HG03520 (cell line): ENCODE data around the gene MEMO1.
"Not testable (repeated sequence)": the region's sequence is repeated elsewhere in the genome, so short reads cannot be mapped to it uniquely, and the experiment has no call there.

ENCODE experiments used
- ATAC-seq: cut with Tn5 transposase; IDR thresholded peaks from one replicate; pipeline ENCODE4 v1.9.1; 2021; ENCODE audit warnings: mild to moderate bottlenecking, moderate library complexity; ENCODE audit not compliant: unreplicated experiment

Gene MEMO1

DNA sequence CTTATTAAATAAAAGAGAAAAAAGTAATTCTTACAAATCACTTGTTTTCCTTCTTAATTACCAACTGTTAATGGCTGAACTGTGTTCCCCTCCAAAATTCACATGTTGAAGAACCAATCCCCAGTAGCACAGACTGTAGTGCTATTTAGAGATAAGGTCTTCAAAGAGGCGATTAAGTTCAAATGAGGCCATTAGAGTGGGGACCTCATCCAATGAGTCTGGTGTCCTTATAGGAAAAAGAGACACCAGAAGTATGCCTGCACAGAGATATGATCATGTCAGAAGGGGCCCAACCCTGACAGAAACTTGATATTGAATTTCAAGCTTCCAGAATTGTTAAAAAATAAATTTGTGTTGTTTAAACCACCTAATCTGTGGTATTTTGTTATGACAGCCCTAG lies 89.8 kb downstream of the MEMO1 start:
- no peak for ATAC-seq

DNA sequence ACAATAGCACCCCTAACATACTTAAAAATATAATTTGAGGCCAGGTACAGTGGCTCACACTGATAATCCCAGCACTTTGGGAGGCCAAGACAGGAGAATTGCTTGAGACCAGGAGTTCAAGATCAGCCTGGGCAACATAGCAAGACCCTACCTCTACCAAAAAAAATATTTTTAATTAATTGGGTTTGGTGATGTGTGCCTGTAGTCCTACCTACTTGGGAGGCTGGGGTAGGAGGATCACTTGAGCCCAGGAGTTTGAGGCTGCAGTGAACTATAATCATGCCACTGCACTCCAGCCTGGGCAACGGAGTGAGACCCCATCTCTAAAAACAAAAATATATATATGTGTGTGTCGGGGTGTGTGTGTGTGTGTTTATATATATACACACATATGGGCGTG lies 91.3 kb downstream of the MEMO1 start:
- no peak for ATAC-seq

DNA sequence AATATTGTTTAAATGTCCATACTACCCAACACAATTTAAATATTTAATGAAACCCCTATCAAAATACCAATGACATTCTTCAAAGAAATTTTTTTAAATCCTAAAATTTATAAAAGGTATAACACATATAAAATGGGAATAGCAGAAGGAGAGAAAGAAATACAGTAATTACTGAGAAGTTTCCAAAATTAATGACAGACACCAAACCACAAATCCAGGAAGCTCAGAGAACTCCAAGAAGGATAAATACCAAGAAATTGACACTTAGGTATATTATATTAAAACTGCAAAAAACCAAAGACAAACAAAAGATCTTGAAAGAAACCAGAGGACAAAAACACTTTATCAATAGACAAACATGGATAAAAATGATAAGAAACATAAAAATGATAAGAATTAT lies 101.1 kb downstream of the MEMO1 start:
- no peak for ATAC-seq

DNA sequence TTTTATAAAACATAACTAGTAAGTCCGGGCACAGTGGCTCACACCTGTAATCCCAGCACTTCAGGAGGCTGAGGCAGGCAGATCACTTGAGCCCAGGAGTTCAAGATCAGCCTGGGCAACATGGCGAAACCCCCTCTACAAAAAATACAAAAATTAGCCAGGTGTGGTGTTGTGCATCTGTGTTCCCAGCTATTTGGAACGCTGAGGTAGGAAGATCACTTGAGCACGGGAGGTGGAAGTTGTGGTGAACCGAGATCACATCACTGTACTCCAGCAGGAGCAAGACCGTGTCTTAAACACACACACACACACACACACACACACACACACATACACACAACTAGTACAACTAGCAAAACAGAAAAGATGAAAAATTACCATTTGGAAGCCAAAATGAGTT lies 103.3 kb downstream of the MEMO1 start:
- not testable (repeated sequence) for ATAC-seq

DNA sequence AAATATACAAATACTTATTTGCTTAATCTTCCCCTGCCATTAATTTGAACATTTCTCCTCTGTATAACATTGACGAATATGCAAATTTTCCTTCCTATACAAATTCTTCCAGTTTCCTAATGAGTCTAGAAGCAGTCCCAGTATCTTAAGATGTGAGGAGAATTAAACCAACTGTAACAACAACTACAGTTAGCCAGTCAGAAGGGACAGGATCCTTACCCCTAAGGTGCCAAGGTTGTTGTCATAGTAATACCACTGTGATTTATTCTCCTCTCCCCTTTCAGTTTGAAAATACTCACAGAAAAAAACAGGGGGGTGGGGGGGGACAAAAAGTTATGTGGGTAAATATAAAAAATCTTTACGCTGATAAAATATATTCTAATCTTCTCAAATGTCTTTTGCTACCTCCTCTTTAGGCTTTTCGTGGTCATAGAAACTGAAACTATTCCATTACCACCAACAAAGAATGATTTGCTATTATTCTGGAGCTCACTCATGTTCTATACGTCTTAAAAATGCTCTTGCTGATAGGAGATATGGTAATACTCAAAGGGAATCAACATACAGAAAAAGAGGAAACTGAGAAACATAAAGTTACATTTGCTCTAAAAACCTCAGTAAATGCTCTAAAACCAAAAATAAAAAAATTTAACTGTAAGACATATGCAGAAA lies 107.6 kb downstream of the MEMO1 start:
- no peak for ATAC-seq

DNA sequence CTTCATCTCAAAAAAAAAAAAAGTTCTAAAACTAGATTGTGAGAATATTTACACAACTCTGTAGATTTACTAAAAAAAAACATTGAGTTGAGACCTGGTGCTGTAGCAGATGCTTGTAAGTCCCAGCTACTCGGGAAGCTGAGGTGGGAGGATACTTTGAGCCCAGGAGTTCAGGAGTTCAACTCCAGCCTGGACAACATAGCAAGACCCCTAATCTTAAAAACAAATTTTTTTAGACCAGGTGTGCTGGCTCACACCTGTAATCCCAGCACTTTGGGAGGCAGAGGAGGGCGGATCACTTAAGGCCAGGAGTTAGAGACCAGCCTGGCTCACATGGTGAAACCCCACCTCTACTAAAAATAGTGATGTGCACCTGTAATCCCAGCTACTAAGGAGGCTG lies 108.9 kb downstream of the MEMO1 start:
- no peak for ATAC-seq

DNA sequence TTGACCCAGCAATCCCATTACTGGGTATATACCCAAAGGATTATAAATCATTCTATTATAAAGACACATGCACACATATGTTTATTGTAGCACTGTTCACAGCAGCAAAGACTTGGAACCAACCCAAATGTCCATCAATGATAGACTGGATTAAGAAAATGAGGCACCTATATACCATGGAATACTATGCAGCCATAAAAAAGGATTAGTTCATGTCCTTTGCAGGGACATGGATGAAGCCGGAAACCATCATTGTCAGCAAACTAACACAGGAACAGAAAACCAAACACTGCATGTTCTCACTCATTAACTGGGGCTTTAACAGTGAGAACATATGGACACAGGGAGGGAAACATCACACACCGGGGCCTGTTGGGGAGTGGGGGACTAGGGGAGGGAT lies 110.7 kb downstream of the MEMO1 start:
- not testable (repeated sequence) for ATAC-seq

DNA sequence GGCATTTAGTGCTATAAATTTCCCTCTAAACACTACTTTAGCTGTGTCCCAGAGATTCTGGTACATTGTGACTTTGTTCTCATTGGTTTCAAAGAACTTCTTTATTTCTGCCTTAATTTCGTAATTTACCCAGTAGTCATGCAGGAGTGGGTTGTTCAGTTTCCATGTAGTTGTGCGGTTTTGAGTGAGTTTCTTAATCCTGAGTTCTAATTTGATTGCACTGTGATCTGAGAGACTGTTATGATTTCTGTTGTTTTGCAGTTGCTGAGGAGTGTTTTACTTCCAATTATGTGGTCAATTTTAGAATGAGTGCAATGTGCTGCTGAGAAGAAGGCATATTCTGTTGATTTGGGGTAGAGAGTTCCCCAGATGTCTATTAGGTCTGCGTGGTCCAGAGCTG lies 112.5 kb downstream of the MEMO1 start:
- not testable (repeated sequence) for ATAC-seq

DNA sequence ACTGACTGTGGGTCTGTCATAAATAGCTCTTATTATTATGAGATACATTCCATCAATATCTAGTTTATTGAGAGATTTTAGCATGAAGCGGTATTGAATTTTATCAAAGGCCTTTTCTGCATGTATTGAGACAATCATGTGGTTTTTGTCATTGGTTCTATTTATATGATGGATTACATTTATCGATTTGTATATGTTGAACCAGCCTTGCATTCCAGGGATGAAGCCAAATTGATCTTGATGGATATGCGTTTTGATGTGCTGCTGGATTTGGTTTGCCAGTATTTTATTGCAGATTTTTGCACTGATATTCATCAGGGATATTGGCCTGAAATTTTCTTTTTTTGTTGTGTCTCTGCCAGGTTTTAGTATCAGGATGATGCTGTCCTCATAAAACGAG lies 113.5 kb downstream of the MEMO1 start:
- ATAC-seq, result not testable (repeated sequence)

DNA sequence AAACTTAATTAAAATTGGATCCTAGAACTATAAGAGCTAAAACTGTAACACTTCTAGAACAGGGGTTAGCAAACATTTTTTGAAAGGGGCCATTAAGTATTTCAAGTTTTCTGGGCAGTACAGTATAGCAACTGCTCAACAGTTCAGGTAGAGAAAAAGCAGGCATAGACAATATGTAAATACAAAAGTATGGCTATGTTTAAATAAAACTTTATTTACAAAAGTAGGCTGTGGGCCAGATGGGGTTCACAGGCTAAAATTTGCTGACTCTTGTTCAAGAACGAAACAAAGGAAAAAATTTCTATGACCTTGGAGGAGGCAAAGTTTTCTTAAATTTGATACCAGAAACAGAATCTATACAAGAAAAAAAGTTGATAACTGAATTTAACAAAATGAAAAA lies 114.5 kb downstream of the MEMO1 start:
- no peak for ATAC-seq

DNA sequence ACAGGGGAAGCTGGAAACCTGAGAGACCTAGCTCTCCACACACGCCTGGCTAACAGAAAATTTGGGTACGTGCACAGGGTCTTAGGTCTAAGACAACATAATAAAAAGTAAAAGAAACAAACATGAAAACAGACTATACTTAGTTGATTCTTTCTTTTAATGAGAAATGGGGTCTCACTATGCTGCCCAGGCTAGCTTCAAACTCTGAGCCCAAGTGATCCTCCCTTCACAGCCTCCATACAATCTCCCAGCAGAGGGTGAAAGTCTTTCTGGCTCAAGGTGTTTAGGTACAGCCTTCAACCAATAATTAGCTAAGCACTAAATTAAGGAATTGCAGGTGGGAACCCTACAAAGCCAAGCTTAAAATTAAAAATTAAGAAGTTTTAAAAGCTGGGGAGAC lies 116.2 kb downstream of the MEMO1 start:
- no peak for ATAC-seq

DNA sequence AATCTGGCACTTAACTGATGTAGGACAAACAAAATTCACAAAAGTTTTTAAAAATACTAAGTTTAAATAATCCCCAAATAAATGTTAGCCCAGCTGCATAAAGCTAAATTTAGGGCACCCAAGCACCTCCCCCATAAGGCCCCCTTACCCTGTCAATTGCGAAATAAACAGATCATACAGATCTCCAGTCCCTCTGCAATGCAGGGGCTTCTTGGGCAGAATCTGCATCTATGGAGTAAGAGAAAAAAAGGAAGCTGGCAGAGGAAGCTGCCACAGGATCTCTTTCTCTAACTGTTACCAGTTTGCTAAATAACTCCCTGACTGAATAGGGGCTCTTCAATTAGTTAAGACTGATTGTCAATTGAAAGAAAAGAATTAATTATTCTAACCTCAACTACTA lies 117.7 kb downstream of the MEMO1 start:
- no peak for ATAC-seq

DNA sequence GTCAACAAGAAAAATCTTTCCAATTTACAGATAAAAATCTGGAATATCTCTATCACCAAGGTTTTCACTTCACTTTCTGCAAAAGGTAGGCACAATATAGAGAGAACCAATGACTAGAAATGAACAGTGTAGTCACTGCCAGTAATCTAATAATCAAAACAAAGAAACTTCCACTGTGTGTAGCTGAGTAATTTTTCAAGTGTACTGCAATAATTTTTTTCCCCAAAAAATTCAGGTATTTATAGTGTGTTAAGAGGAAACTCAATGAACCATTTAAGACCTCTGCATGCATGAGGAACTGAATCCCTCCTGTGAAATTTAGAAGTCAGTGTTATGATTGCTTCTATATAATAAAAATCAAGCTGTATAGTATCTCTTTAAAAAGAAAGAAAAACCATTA lies 121.8 kb downstream of the MEMO1 start:
- no peak for ATAC-seq

DNA sequence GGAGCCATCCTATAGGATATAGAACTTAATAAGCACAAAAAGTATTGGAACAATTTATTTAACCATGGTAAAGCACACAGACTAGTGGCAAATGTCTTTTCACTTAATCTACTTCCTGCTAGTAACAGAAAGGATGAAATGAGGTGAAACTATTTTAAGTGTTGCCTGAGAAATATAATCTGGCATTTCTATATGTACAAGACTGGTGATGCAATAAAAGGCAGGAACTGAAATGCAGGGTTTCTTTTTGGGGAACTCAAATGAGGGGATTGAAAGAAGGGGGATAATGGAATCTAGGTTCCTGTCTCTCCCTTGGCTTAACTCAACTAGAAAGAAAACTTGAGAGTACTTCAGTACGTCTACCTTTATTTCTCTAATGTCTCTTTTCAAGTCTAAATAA lies 122.3 kb downstream of the MEMO1 start:
- no peak for ATAC-seq

DNA sequence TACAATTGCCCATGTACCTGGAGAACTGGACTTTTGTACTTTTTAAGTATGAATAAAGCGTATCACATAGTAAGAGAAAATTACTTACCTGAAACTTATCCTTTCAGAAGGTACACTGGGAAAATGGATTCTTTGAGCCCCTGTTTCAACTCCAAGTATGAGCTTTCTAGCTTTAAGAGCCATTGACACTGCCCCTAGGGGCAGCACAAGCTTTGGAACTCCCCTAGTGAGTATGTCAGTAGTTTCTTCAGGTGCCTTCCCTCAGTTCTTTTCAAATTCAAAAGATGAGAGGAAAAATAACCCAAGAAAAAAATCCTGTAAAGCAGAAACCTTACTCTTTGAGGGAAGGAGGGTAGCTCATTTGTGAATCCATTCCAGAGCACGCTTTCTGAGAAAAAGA lies 124.1 kb downstream of the MEMO1 start:
- no peak for ATAC-seq

DNA sequence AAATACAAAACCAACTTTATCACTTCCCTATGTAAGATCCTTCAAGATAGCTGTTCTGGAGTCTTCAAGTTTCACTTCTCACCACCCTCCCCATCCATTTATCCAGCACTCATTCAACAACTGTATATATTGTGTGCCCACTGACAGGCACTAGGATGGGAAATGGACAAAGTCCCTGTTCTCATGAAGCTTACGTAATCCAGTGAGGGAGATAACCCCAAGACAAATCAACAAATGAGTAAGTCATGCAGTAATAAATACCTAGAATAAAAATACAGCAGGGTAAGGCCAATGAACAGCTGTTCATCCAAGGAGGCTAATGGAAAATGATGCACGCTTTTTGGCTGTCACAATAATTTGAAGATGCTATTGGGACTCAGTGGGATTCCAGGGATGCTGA lies 133.8 kb downstream of the MEMO1 start:
- ATAC-seq, result no peak

DNA sequence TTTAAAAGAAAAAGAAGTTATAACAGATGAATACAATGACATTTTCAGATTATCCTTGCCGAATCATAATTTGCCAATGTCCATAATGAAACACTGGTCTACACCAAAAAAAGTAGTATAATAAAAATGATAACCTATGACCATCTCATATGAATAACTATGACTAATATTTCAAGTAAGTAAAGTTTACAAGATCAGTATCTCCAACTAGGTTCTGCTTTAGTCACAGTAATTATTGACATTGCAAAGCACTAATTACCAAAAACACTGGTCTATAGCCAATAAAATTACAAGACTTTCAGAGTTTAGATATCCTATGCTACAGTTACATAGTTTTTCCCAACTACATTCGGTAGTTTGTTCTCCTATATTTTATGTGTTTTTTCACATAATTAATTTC lies 136.7 kb downstream of the MEMO1 start:
- ATAC-seq, result no peak

DNA sequence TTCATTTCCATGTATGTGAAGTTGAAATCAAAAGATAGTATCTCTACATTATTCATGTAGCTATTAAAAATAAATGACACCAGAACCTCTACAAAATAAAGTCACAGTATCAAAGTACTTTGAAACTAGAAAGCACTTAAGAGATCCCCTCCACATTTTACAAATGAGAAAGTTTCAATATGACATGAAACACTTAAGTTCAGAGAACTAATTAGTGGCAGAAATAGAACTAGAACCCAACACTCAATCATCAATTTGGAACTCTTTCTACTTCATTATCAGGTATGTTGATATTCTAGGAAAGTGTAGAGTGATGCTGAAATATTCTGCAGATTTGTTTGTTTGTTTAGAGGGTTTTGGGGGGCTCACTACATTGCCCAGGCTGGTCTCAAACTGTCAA lies 145.6 kb downstream of the MEMO1 start:
- no peak for ATAC-seq

DNA sequence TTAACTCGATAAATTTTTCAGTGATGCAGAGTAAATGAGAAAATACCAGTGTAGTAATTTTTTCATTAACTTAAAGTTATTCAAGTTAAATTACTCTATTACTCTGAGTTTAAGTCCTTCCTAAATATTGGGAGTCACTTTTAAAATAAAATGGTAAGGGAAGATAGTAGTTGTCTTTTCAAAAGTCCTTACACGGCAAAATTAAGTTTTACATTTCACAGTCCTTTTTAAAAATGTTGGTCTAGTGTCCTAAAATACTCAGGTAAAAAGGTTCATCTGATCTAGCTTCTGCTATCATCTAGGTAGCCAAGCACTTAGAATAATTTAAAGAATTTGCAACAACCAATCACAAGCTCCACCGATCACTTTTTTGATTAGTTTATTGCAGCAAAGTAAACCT lies 146.9 kb downstream of the MEMO1 start:
- no peak for ATAC-seq

DNA sequence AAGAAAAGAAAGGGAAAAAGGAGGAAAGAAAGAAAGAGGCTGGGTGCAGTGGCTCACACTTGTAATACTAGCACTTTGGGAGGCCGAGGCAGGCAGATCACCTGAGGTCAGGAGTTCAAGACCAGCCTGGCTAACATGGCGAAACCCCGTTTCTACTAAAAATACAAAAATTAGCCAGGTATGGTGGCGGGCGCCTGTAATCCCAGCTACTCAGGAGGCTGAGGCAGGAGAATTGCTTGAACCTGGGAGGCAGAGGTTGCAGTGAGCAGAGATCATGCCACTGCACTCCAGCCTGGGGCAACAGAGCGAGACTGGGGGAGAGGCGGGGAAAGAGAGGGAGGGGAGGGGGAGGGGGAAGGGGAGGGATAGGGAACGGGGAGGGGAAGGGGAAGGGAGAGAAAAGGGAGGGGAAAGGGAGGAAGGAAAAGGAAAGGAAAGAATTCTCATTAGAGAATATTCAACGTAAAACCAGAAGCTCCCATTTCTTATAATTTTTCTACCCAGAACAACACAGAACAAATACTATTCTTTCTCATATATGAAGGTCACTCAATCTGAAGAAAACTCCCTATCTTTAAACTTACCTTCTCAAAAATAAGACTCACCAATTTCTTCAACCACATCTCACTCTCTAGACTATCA lies 147.7 kb downstream of the MEMO1 start:
- ATAC-seq, result not testable (repeated sequence)

DNA sequence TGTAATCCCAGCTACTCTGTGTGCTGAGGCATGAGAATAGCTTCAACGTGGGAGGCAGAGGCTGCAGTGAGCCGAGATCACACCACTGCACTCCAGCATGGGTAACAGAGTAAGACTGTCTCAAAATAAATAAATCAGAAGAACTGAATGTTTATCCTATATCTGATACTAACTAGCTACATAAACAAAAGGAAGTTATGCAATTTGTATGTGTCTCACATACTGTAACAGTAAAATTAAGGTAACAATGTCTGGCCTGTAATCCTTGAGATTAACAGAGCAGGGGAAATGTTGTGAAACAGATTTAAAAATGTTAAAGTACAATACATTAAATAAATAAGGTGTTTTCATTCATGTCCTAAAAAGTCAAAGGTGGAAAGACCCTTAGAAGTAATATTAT lies 150.8 kb downstream of the MEMO1 start:
- ATAC-seq, result no peak

DNA sequence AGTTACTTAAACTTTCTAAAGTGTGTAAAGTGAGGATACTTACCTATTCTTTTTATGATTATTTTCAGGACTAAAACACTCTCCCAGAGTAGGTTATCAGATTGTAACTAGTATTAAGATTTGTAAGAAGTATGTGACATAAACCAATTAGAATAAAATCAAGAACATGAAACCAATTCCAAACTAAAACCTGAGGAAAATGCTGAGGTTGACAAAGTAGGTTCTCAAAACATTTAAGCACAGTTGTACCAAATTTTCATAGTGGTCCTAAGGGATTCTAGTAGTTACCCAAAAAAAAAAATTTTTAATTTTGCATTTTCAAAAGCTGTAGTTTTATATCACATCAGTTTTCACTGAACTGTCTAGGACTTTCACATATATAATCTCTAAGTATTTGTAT lies 157.3 kb downstream of the MEMO1 start:
- no peak for ATAC-seq

DNA sequence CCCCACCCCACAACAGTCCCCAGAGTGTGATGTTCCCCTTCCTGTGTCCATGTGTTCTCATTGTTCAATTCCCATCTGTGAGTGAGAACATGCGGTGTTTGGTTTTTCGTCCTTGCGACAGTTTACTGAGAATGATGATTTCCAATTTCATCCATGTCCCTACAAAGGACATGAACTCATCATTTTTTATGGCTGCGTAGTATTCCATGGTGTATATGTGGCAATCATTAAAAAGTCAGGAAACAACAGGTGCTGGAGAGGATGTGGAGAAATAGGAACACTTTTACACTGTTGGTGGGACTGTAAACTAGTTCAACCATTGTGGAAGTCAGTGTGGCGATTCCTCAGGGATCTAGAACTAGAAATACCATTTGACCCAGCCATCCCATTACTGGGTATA lies 168.7 kb downstream of the MEMO1 start:
- ATAC-seq, result not testable (repeated sequence)
